Activated CD8-positive, alpha-beta memory T cell treated with anti-CD3 and anti-CD28 coated beads, Interleukin-2, amount 50 U/mL, for 24 hours (primary cell): ENCODE results near the gene ARVCF.
A peak's percentile ranks its signal among the peaks of the same experiment; 100 is the strongest.

ENCODE experiments used
- DNase-seq: peaks from one replicate; pipeline ENCODE4 v3.0.0-alpha.2; 2020; ENCODE audit errors: extremely low read depth

Gene ARVCF

DNA sequence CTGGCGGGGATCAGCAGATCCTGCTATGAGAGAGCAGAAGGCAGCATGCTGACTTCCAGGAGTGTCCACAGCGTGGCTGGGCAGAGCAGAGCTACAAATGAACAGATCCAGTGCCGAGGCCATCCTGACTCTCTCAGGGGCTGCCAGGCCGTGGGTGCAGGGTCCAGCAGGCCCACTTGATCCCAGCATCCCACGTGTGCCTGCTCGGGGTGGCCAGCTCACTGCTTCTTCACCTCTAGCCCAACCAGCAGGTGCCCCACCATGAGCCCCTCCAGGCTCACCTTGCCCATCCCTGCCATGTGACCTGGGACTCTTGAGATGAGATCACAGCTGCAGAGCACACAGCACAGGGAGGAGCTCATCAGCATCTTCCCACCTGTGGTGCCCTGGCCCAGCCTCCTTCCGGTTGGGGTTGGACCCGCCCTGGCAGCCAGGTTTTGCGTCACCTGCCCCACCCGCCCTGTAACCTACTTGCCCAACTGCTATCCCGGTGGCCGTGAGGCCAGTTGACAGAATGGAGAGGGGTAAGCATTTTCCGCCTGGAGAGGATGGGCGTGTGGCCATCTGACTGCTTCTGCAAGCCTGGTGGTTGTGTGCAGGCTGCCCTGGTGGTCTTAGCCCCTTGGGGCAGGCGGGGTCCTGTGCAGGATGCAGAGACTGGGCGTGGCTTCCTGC, 15.2 kb upstream of the ARVCF start:
- no peak for DNase-seq

DNA sequence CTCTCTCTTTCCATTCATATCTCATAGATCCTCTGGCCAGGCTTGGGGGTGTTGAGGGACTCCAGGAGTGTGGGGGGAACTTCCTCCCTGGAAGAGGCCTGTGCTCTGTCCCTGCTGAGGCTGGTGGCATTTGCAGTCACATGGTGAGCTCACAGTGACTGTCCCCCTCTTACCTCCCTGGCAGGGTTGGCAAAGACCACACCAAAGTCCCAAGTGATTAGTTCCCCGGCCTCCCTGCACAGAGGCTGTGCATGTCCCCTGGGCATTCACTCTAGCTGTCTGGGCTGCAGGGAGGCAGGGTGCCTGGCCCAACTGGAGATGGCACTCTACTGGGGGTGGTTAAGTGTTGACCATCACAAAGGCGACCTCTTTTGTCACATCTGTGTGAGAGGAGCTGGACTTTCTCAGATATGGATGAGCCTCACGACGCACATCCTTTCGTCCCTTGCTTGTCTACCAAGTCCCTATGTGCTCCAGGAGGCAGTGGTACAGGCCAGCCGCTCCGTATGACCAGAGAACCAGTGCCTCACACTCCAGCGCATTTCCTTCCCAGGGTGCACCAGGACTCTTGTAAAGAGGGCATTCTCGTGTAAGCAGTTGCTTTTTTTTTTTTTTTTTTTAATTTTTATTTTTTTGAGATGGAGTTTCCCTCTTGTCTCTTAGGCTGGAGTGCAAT, 13.1 kb upstream of the ARVCF start:
- DNase-seq = no peak

GRCh38 chr22:20028855-20029549, 12.4 kb upstream of the ARVCF start:
- DNase-seq = no peak

DNA sequence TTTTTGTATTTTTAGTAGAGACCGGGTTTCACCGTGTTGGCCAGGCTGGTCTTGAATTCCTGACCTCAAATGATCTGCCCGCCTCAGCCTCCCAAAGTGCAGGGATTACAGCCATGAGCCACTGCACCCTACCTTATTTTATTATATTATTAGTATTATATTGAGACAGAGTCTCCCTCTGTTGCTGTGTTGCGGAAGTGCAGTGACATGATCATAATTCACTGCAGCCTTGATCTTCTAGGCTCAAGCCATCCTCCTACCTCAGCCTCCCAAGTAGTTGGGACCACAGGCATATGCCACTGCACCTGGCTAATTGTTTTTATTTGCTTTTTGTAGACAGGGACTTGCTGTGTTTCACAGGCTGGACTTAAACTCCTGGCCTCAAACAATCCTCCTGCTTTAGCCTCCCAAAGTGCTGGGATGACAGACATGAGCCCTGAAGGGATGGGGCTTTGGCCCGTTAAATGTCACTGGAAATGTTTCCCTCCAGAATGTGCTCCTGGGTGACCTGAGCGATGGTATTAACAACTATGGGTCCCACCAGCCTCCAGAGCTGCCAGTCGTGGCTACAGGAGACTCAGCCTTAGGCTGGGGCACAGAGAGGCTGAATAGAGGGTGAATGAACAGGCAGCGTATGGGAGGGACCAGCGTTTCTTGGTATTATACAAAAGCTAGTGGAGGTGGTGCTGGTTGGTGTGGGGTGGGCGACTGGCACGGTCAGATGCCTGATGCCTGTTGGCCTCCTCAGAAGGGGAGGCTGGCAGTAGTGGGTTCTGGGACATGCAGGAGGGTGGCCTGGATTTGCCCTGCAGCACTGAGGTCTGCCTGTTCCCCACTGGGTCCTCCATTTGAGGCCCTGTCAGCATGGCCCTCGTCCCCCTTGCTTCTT, 11.6 kb upstream of the ARVCF start:
- DNase-seq = no peak

DNA sequence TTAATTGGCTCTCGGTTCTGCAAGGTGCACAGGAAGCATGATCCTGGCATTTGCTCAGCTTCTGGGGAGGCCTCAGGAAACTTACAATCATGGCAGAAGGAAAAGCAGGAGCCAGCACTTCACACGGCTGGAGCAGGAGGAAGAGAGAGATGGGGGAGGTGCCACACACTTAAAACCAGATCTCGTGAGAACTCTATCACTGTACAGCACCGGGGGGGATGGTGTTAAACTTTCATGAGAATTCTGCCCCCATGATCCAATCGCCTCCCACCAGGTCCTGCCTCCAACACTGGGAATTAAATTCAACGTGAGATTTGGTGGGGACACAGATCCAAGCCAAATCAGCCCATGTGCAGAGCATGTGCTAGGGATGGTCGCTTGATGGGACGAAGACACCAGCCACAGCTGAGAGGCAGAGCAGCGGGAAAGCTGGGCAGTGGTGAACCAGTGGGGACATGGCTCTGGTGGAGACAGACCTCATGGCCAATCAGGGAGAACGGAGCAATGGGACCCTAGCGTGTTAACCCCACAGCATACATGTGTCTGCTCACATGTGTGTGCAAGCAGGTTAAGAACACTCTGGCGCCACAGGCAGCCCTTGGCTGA, 10.5 kb upstream of the ARVCF start:
- DNase-seq = no peak

- no peak for DNase-seq
These were observed 9.7 kb upstream of the ARVCF start for GRCh38 chr22:20026204-20026908.

DNA sequence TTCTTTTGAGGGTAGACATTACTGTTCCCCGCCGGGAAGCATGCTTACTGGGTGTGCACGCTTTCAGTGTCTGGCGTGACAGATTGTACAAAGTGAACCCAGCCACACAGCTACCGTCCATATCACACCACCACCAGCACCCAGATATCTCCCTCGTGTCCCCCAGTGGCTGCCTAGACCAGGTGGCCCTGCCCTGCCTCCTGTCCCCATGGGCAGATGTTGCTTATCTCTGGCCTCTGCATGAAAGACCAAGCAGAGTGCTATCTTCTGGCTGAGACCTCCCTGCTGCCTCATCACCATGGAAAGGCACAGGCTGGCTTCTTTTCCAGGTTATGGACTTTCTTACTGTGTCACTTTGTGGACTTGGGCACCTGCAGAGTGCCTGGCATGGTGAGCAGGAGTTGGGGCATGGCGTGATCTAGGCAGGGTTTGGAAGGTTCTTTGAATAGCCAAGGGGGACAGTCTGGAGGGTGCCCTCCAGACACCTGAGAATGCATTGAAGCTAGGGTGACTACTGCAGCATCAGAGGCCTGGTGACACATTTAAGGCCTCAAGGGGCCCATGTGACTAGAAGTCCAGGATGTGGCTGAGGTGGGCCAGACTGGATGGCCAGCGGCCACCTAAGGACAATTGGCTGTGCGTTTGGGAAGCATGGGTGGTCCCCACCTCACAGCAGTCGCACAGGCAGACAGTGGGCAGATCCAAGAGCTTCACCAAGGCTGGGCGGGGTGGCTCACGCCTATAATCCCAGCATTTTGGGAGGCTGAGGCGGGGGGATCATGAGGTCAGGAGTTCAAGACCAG, 9.0 kb upstream of the ARVCF start:
- DNase-seq = no peak

DNA sequence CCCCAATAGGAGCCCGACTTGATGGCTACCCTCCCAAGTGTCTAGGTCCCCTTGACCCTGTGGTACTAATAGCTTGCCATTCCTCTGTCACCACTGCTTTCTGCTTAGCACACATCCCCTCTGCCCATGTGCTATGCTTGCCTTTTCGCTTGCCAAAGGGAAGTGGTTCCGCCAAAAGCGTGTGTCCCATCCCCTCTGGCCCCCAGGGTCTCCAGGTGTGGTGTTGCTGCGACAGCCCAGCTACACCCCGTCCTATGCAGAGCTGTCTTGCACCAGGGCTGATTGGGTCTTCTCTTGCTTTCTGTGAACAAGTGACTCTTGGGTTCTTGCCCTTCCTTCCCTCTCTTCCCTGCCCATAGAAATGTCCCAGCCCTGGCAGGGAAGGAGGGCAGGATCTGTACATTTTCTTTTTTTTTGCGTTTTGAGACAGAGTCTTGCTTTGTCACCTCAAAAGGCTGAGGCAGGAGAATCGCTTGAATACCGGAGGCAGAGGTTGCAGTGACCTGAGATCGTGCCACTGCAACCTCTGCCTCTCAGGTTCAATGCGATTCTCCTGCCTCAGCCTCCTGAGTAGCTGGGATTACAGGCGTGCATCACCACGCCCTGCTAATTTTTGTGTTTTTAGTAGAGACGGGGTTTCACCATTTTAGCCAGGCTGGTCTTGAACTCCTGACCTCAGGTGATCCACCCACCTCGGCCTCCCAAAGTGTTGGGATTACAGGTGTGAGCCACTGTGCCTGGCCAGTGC, 8.2 kb upstream of the ARVCF start:
- no peak for DNase-seq

DNA sequence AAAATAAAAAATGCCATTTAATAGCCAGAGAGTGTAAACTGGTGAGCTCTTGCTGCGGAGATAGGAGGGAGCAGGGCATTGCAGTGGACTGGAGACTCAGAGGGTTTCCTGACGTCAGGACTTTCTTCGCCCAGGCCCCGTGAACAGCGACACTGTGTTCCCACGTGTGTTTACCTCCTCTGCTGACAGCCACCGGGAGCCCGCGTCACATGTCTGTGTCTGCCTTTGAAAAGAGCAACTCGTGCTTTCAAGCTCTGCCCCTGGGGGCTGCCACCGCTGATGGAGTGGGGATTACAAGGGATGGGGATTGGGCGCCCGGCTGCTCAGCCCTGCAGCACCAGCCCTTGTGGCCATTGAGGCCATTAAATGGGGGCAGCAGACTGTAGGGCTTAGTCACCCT, 7.6 kb upstream of the ARVCF start:
- no peak for DNase-seq

DNA sequence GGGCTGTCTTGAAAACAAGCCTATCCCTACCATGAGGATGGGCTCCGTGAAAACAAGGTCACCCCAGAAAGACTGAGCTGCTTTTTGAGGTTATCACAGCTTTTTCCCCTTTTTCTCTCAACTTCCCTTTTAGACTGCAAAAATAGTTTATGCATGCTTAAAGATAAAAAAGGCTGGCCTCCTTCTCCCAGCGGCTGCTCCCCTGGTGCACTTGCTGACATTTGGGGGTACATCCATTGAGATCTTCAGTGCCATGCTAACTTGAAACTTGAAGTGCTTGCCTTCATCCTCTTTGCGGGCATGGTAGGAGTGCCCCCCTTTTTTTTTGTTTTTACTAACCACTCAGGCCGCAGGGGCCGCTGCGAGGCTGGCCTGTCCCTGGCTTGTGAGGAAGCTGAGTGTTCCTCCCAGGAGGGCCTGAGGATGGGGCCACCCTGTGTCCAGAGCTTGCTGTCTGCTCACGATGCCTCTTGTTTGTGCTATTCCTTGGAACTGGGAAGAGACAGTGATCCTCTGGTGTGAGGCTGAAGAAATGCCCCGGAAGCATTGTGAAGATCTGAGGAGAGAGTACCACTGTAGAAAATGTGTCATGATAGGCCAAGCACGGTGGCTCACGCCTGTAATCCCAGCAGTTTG, 6.5 kb upstream of the ARVCF start:
- no peak for DNase-seq

DNA sequence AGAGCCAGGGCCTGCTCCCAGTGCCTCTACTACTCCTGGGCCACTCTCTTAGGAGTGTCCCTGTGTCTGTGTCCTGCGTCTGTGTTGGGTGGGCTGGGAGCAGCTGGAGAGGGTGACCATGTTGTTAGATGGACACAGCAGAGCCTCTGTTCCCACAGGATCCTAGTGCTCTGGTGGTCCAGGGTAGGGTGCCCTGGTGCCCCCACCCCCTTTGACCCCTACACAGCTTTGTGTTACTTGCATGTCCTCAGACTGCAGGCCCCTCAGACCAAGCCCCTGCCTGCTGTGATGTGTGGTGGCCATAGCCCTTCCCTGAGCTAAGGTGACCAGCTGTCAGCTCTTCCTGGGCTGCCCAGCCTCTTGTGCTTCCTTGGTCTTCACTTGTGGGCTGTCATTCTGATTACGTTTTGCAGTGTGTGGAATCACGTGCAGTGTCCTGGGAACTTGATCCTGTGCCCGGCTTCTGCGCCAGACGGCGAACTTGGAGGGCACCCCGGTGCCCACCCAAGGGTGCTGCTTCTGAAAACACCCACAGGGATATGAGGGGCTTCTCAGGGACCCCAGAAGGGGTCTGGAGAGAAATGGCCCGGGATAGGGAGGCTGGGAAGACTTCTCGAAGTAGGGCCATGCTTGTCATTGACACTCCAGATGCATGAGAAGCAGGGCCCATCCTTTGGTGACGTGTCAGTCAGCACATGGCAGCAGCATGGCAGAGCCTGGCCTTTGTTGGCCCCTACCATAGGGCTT, 5.8 kb upstream of the ARVCF start:
- no peak for DNase-seq

GRCh38 chr22:20021196-20022181, 4.9 kb upstream of the ARVCF start:
- no peak for DNase-seq

DNA sequence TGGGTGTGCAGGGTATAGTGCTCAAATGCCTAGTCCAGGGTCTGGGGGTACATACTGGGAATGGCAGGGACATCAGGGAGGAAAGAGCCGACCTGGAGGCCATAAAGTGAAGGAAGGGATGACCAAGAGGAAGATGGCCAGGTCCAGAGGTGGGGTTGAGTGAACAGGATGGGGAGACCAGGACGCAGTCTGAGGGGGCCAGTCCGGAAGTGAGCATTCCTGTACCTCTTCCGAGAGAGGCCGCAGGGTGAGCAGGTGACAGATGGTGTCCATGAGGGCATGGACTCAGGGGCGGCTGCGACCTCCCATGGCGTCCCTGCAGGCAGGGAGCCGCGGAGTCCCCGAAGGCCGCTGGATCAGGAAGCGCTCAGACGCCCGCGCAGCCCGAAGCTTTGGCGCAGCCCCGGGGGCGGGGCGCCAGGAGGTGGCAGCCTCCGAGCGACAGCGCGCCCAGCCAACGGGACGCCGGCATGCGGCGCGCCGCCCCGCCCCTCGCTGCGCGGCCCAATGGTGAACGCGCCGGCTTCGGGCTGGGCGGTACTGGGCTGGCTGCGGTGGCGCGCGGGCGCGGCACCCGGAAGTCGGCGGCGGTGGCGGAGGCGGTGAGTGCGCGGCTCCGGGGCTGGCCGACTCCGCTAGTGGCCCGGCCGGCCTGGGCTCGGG, 4.0 kb upstream of the ARVCF start, which contains the start of gene TANGO2:
TSS of gene TANGO2 (plus strand) at position 578 of the 663 bp plus-strand sequence. CDS start 15,689 bp downstream, outside the sequence.
- peak; percentile 48 for DNase-seq

GRCh38 chr22:20019661-20020532, 3.3 kb upstream of the ARVCF start:
- no peak for DNase-seq

DNA sequence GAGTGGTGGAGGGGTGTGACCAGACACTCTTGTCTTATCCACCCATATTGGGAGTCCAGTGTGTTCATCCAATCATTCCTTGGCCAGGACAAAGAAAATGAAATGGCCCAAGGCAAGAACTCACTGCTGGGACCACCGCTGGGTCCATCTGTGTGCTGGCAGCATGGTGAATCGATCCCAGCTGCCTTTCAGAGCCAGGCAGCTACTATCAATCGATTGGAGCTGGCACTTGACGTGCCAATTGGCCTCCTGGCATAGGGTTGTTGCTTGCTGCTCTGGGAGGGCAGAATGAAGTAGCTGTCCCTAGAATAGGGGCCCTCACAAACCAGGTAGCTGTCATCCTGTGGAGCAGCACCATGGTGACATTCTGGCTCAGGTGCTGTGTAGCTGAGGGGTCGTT, 1.4 kb upstream of the ARVCF start:
- no peak for DNase-seq
